Sigmoid colon (tissue), 7 donors: Measurements from ENCODE around the gene CADM2. TPM values are rescaled to one million over a fixed set of nuclear protein-coding genes. Genes with fewer than 3 reads are reported as not detected.

Experiments
- DNase-seq: peaks from one replicate; pipeline ENCODE4 v3.0.0-alpha.2; 2019
- H3K27ac ChIP-seq, 4 donors: fragments of 200-600 bp; sonication (generic); one replicate each; pipeline ENCODE4 v1.5.1; 2016 to 2019; ENCODE audit warnings: mild to moderate bottlenecking in 1 of 4
- H3K27me3 ChIP-seq, 3 donors: fragments of 200-600 bp; sonication (generic); one replicate each; pipeline ENCODE4 v1.5.1; 2019; ENCODE audit warnings: mild to moderate bottlenecking in 1 of 3
- H3K36me3 ChIP-seq, 4 donors: fragments of 200-600 bp; sonication (generic); one replicate each; pipeline ENCODE4 v1.5.1; 2016 to 2019
- H3K4me1 ChIP-seq, 4 donors: fragments of 200-600 bp; sonication (generic); one replicate each; pipeline ENCODE4 v1.5.1; 2017 to 2019
- H3K4me3 ChIP-seq, 4 donors: fragments of 200-600 bp; sonication (generic); one replicate each; pipeline ENCODE4 v1.5.1; 2017 to 2019; ENCODE audit warnings: mild to moderate bottlenecking in 2 of 4, moderate library complexity in 1 of 4
- H3K9me3 ChIP-seq, 4 donors: fragments of 200-600 bp in 3 of 4; sonication (generic) in 3 of 4; one replicate each; pipeline versions ENCODE4 v1.5.1 to v1.6.1; 2013 to 2019
- EP300 ChIP-seq, 4 donors: sonication (generic); formaldehyde crosslinking; IDR thresholded peaks; one replicate each; pipeline ENCODE4 v1.6.1; 2017; ENCODE audit warnings: antibody characterized with exemption in 4 of 4
- POLR2A ChIP-seq, 2 donors: fragments of 450-650 bp; IDR thresholded peaks; one replicate each; pipeline ENCODE4 v1.6.1; 2016; ENCODE audit warnings: antibody characterized with exemption in 2 of 2, mild to moderate bottlenecking in 2 of 2, moderate library complexity in 2 of 2
- POLR2AphosphoS5 ChIP-seq, 4 donors: sonication (generic); formaldehyde crosslinking; IDR thresholded peaks; one replicate each; pipeline ENCODE4 v1.6.1; 2017; ENCODE audit warnings: antibody characterized with exemption in 4 of 4
- WGBS, 2 donors: extraction: QIAGEN DNeasy Blood & Tissue Kit; methylation state at CpG; one replicate each; pipeline ENCODE4 v1.1.7; 2013; 5-methylcytosine and 5-hydroxymethylcytosine counted together
- intact Hi-C: fragments of 100-400 bp; cut with DNase I; formaldehyde crosslinking; loops from one replicate; pipeline ENCODE4 v1.15.1; 2023
- polyA plus RNA-seq, 3 donors: library from polyadenylated mRNA; stranded (reverse); fragments of 200-250 nt; gene quantifications; one replicate each; pipeline ENCODE4 v1.2.3, GENCODE V29; 2013
- total RNA-seq, 4 donors: library from RNA; depleted of rRNA; stranded (reverse); fragments of >200 nt; gene quantifications; one replicate each; pipeline ENCODE4 v1.1.0, GENCODE V29; 2016
- TF ChIP-seq, protein P1 (sequence below), 4 experiments: fragments of 450-650 bp in 3 of 4; fragments of 200-600 bp in 1 of 4; IDR thresholded peaks; one replicate each; pipeline ENCODE4 v1.5.1; 2016 to 2019; ENCODE audit warnings: antibody characterized with exemption in 4 of 4, mild to moderate bottlenecking in 3 of 4, moderate library complexity in 2 of 4
- donor health status: healthy with polysubstance abuse.
- donor health status: Bipolar disorder and iron deficiency.
- donor health status: healthy.

CADM2 gene
- total and polyA plus RNA-seq, 7 donors = 0.46 to 22.8 (median 12.8) TPM

DNA sequence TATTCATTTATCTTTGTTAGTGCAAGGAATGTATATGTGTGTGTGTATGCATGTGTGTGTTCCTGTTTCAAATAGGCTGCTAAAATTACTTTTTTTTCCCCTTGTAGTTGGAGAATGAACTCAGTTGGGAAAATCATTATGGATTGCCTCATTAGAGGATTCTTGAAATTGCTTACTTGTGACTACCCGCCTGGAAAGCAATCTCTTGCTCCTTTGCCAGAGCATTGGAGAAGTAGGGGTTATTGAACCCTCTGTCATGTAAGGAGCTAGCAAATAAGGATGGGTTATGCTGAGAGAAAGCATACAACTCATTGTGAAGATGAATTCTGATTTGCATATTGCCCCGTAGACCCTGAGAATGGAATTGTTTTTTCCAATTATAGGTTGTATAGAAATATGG, 474.5 kb downstream of the CADM2 start:
- no peaks in the 10 kb centered on the region for H3K27me3 ChIP-seq
- no peak for DNase-seq
- no peak overlapping the region for H3K4me3 ChIP-seq
- 64 to 78% methylated on average over 2 of the region's 2 CpGs for WGBS, 2 donors
- H3K9me3 ChIP-seq = no peaks in the 10 kb centered on the region
- H3K4me1 ChIP-seq = no peaks in the 10 kb centered on the region
- intact Hi-C loops = no loop called here
- TF ChIP-seq, protein P1, sequence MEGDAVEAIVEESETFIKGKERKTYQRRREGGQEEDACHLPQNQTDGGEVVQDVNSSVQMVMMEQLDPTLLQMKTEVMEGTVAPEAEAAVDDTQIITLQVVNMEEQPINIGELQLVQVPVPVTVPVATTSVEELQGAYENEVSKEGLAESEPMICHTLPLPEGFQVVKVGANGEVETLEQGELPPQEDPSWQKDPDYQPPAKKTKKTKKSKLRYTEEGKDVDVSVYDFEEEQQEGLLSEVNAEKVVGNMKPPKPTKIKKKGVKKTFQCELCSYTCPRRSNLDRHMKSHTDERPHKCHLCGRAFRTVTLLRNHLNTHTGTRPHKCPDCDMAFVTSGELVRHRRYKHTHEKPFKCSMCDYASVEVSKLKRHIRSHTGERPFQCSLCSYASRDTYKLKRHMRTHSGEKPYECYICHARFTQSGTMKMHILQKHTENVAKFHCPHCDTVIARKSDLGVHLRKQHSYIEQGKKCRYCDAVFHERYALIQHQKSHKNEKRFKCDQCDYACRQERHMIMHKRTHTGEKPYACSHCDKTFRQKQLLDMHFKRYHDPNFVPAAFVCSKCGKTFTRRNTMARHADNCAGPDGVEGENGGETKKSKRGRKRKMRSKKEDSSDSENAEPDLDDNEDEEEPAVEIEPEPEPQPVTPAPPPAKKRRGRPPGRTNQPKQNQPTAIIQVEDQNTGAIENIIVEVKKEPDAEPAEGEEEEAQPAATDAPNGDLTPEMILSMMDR (IDR thresholded peaks at IDR 0.05) = no peak
- TF ChIP-seq EP300 (IDR thresholded peaks at IDR 0.05) (no peak), POLR2A (IDR thresholded peaks at IDR 0.05) (no peak), POLR2AphosphoS5 (IDR thresholded peaks at IDR 0.05) (no peak)
- no peak overlapping the region for H3K27ac ChIP-seq
- no peaks in the 10 kb centered on the region for H3K36me3 ChIP-seq

DNA sequence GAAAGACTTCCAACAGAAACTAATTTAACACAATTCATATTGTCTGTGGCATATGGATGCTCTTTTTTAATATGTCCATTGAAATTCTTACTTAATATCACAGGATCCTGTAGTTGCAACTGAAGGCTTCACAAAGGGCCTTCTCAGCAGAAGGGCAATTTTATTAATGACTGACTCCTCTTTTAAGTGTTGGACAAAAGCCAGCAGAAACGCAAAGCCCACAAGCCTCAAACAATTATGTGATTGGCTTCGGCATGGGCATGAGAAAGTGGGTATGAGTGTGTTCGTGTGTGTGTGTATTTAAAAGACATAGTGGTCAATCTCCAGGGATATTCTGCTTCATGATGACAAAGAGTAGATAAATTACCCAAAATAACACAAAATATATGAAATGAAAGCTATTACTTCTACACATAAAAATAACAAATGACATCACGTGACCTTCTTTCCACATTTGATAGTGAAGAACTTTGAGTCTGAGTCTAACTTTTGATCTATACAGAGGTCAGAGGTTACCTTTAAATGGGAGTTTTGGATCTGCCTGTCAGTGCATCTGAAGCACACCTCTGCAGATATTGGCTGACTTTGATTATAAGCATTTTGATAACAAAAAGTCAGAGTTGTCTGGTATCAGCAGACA, 496.9 kb downstream of the CADM2 start:
- Histone ChIP-seq H3K27ac (no peak overlapping the region), H3K4me1 (no peaks in the 10 kb centered on the region), H3K9me3 (no peaks in the 10 kb centered on the region), H3K27me3 (no peaks in the 10 kb centered on the region), H3K4me3 (no peak overlapping the region), H3K36me3 (no peaks in the 10 kb centered on the region)
- no peak for TF ChIP-seq POLR2A (IDR thresholded peaks at IDR 0.05)
- no peak for TF ChIP-seq POLR2AphosphoS5 (IDR thresholded peaks at IDR 0.05)
- TF ChIP-seq, protein P1 (IDR thresholded peaks at IDR 0.05) = no peak
- TF ChIP-seq EP300 (IDR thresholded peaks at IDR 0.05) = no peak
- DNase-seq = no peak
- WGBS, 2 donors = 67 to 83% methylated on average over 4 of the region's 4 CpGs
- intact Hi-C loops = no loop called here

DNA sequence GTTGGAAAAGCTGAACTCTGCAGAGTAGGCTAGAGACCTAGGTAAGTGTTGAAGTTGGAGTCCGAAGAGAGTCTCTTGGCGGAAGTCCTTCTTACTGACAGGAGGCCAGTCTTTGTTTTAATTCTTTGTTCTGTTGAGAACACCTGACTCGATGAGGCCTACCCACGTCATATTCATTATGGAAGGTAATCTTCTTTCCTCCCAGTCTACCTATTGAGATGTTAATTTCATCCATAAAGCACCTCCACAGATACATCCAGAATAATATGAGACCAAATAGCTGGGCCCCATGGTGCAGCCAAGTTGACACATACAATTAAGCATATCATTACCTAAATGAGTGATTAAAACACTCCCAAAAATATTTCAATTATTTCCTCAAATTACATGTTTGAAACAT, 515.5 kb downstream of the CADM2 start:
- Histone ChIP-seq H3K4me1 (no peaks in the 10 kb centered on the region), H3K36me3 (no peaks in the 10 kb centered on the region), H3K27ac (no peak overlapping the region), H3K9me3 (no peaks in the 10 kb centered on the region), H3K27me3 (no peaks in the 10 kb centered on the region), H3K4me3 (no peak overlapping the region)
- intact Hi-C loops = no loop called here
- TF ChIP-seq, protein P1 (IDR thresholded peaks at IDR 0.05) = no peak
- TF ChIP-seq POLR2A (IDR thresholded peaks at IDR 0.05) = no peak
- TF ChIP-seq EP300 (IDR thresholded peaks at IDR 0.05) = no peak
- TF ChIP-seq POLR2AphosphoS5 (IDR thresholded peaks at IDR 0.05) = no peak
- 91 to 92% methylated on average over 4 of the region's 4 CpGs for WGBS, 2 donors
- no peak for DNase-seq

DNA sequence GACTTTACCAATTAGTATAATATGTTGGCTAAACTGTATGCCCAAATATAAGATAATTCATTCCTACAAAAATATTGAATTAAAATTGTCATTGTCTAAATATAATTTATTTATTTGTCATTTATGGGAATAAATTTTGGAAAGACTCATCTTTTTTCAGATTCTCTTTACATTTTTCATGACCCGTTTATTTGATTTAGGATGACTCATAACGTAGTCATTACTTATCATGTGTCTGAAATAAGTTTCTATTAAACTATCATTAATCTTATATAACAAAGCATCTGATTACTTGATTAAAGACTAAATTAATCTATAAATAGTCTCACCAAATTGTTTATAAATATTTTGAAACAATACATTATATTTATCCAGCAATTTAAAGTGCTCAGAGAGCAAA, 516.6 kb downstream of the CADM2 start:
- no peaks in the 10 kb centered on the region for H3K9me3 ChIP-seq
- no peak overlapping the region for H3K27ac ChIP-seq
- no peaks in the 10 kb centered on the region for H3K27me3 ChIP-seq
- WGBS, 2 donors = 81 to 83% methylated on average over 2 of the region's 2 CpGs
- TF ChIP-seq EP300 (IDR thresholded peaks at IDR 0.05) (no peak), POLR2A (IDR thresholded peaks at IDR 0.05) (no peak), POLR2AphosphoS5 (IDR thresholded peaks at IDR 0.05) (no peak)
- TF ChIP-seq, protein P1 (IDR thresholded peaks at IDR 0.05) = no peak
- no peaks in the 10 kb centered on the region for H3K36me3 ChIP-seq
- no peaks in the 10 kb centered on the region for H3K4me1 ChIP-seq
- no peak overlapping the region for H3K4me3 ChIP-seq
- intact Hi-C loops = no loop called here
- no peak for DNase-seq
